ENCODE results near the gene CACNA2D3.

Gene CACNA2D3

DNA sequence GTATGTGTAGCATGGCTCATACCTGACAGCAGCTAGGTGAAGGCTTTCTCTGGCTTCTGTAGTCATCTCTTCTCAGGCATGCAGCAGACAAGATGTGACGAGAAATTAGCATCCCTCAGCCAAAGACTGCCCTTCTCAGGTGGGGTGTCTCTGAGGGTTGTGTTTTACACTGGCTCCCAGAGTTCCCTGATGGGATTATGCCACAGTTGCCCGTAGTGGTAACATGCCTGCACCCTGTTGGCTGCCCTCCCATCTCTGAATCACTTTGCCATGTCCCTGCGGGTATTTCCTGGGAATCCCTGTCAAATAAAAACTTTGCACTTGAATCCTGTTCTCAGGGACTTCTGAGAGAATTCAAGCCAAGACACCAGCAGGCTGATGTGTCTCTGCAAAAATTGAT is 735.0 kb downstream of the CACNA2D3 start:
- DNase-seq (ENCODE audit: low spot score) = no peak
- TF ChIP-seq, protein P1, sequence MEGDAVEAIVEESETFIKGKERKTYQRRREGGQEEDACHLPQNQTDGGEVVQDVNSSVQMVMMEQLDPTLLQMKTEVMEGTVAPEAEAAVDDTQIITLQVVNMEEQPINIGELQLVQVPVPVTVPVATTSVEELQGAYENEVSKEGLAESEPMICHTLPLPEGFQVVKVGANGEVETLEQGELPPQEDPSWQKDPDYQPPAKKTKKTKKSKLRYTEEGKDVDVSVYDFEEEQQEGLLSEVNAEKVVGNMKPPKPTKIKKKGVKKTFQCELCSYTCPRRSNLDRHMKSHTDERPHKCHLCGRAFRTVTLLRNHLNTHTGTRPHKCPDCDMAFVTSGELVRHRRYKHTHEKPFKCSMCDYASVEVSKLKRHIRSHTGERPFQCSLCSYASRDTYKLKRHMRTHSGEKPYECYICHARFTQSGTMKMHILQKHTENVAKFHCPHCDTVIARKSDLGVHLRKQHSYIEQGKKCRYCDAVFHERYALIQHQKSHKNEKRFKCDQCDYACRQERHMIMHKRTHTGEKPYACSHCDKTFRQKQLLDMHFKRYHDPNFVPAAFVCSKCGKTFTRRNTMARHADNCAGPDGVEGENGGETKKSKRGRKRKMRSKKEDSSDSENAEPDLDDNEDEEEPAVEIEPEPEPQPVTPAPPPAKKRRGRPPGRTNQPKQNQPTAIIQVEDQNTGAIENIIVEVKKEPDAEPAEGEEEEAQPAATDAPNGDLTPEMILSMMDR (IDR thresholded peaks at IDR 0.05; ENCODE audit: extremely low read depth, missing control alignments) = no peak

DNA sequence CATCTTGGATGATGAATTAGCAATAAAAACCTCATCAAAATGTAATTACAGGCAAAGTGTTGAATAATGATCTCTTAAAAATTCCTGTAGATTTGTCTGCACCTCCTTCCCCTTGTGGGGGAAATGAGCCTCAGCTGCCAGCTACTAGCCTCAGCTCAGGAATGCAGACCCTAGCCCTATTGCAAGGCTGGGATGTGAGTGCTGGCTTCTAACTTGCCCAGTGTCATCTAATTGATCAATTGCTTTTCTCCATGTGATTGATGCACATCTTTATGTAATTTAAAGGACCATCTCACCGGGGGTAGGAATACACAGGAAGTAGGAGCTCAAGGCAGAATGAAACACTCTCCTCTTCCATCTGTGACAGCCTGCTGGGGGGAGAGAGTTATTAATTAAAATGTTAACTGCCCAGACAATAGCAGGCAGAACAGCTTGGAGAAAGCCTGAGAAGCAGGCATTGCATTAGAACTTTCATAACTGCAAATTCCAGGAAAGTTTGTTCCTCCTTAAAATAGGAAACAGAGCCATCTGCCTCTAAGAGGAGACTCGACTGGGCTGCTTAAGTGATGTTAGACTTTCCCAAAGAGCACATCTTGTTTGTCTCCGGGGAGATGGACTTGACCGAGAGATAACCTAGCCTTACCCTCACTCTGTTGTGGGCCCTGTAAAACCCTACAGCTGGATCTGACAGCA is 735.9 kb downstream of the CACNA2D3 start:
- no peak for DNase-seq (ENCODE audit: low spot score)

GRCh38 chr3:54859184-54859583 is 736.8 kb downstream of the CACNA2D3 start:
- no peak for DNase-seq (ENCODE audit: low spot score)

More for the DNA sequence above, 735.9 kb downstream of the CACNA2D3 start:
- TF ChIP-seq, protein P1 (IDR thresholded peaks at IDR 0.05; ENCODE audit: extremely low read depth, missing control alignments) = no peak

GRCh38 chr3:54861248-54862067 is 739.1 kb downstream of the CACNA2D3 start:
- TF ChIP-seq, protein P1 (IDR thresholded peaks at IDR 0.05; ENCODE audit: extremely low read depth, missing control alignments) = no peak
- no peak for DNase-seq (ENCODE audit: low spot score)

More at GRCh38 chr3:54859184-54859583, 736.8 kb downstream of the CACNA2D3 start:
- TF ChIP-seq, protein P1 (IDR thresholded peaks at IDR 0.05; ENCODE audit: extremely low read depth, missing control alignments) = no peak

DNA sequence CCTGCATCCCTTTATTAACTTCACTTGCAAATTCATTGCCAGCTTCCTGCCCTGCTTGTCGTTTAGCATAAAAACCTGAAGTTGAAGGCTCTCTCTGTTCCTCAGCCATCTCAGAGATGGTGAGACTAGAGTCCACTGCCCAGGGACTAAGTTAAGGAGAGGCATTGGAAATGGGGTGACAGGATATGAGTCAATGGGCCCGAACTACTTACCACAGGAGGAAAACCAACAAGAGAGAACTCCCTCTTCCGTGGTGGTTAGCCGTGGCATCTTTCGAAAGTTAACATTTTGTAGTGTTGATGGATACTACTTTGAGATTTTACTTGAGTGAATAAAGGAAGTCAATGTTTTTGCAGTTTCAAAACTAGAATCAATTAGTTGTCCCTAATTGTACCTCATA is 740.2 kb downstream of the CACNA2D3 start:
- no peak for DNase-seq (ENCODE audit: low spot score)
- TF ChIP-seq, protein P1 (IDR thresholded peaks at IDR 0.05; ENCODE audit: extremely low read depth, missing control alignments) = no peak

DNA sequence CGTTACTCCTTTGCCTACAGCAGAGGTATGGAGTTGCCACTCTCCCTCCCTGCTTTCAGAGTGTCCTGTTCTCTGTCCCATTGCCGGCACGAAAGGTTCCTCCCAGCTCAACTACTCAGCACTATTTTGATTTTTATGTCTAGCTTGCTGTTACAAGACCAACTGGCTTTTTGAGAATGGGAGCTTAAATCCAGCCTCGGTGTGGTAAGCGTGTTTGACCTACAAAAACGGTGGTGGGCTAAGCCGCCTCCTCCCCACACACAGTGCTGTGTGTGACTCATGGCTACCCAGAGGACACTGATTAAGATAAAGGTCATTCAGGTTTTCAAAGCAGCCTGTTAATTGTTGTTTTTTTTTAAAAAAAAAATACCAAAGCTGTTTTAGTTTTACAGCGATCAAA is 741.0 kb downstream of the CACNA2D3 start:
- TF ChIP-seq, protein P1 (IDR thresholded peaks at IDR 0.05; ENCODE audit: extremely low read depth, missing control alignments) = no peak
- no peak for DNase-seq (ENCODE audit: low spot score)

GRCh38 chr3:54863786-54864185 is 741.4 kb downstream of the CACNA2D3 start:
- TF ChIP-seq, protein P1 (IDR thresholded peaks at IDR 0.05; ENCODE audit: extremely low read depth, missing control alignments) = no peak
- no peak for DNase-seq (ENCODE audit: low spot score)
